ENCODE data around the gene TBCCD1.
A peak's percentile ranks its signal among the peaks of the same experiment; 100 is the strongest.
"Not testable (repeated sequence)": the region's sequence is repeated elsewhere in the genome, so short reads cannot be mapped to it uniquely, and the experiment has no call there.

TBCCD1 gene

GRCh38 chr3:186549497-186549896 is 17.6 kb downstream of the TBCCD1 start:
- peaks cover 2% of the 10 kb centered on the region for H3K4me1 ChIP-seq (ENCODE audit: control insufficient read depth, insufficient read depth, low read length, unreplicated experiment)
- H3K79me2 ChIP-seq (ENCODE audit: control insufficient read depth, insufficient read depth, low read length, unreplicated experiment): no peaks in the 10 kb centered on the region
- H3K4me3 ChIP-seq (ENCODE audit: low read depth, low read length): no peak overlapping the region
- peaks cover 14% of the 10 kb centered on the region for H3K36me3 ChIP-seq (ENCODE audit: insufficient read depth, low read length)
- H2AFZ ChIP-seq (ENCODE audit: low read length, unreplicated experiment): no peak overlapping the region
- H3K27me3 ChIP-seq (ENCODE audit: insufficient read depth, low read length): no peaks in the 10 kb centered on the region
- H3K27ac ChIP-seq (ENCODE audit: low read depth, low read length): no peak overlapping the region

- Histone ChIP-seq H3K79me2 (ENCODE audit: control insufficient read depth, insufficient read depth, low read length, unreplicated experiment) (no peaks in the 10 kb centered on the region), H3K4me1 (ENCODE audit: control insufficient read depth, insufficient read depth, low read length, unreplicated experiment) (peaks cover 26% of the 10 kb centered on the region)
These were observed 22.9 kb downstream of the TBCCD1 start, which contains the start of gene CRYGS for GRCh38 chr3:186544281-186544680. Gene CRYGS, minus strand, starts transcription at chr3:186544380. Its CDS starts 54 bp downstream, at chr3:186544326.

DNA sequence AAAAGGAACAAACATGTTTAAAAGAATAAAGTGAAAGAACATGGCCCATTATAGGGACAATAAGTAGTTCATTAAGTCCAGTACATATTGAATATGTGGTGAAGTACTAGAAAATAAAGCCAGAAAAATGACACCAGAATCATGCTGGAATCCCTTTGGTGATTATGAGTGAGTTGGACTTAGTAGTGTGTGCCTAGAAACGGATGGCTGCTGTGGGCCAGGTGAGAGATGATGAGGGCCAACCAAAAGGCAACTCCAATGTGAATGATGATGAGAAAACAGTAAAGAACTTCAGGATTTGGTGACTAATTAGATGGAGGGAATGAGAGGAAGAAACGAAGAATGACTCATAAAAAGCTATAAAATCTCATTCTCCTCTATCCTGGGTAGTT is 26.3 kb downstream of the TBCCD1 start:
- Histone ChIP-seq H3K27ac (ENCODE audit: low read depth, low read length) (peak overlapping the region; percentile 60), H3K79me2 (ENCODE audit: control insufficient read depth, insufficient read depth, low read length, unreplicated experiment) (no peaks in the 10 kb centered on the region), H3K27me3 (ENCODE audit: insufficient read depth, low read length) (no peaks in the 10 kb centered on the region)

More at GRCh38 chr3:186544281-186544680, 22.9 kb downstream of the TBCCD1 start, which contains the start of gene CRYGS:
- H3K27ac ChIP-seq (ENCODE audit: low read depth, low read length): no peak within 1 kb of the TSS
- no peaks in the 10 kb centered on the region for H3K27me3 ChIP-seq (ENCODE audit: insufficient read depth, low read length)
- H2AFZ ChIP-seq (ENCODE audit: low read length, unreplicated experiment): no peak within 1 kb of the TSS
- no peak within 1 kb of the TSS for H3K4me3 ChIP-seq (ENCODE audit: low read depth, low read length)
- peaks cover 13% of the 10 kb centered on the region for H3K36me3 ChIP-seq (ENCODE audit: insufficient read depth, low read length)

DNA sequence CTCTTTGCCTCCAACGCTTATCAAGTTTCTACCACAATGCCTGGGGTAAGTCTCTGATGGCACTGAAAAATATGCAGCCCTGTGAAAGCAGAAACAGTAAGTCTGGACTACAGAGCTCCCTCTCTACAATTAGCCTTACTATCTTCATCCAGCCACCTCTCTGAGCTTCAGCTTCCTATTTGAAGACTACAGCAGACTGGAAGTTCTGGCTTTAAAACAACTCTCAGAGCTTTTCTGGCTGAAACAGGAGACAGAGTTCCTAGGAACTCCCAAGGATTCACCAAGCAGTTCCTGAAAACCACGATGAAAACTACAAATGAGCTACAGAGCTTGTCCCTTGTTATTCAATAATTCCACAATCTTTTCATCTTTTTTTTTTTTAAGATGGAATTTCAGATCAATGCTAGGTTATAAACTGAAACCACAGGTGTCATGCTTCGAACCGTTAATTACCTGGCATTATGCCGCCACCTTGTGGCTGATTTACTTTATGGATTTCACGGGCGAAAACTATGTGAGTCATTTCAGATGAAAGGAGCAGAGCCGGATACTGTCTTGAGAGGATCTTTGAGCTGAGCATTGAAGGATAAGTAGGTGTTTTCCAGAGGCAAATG is 26.8 kb downstream of the TBCCD1 start:
- peak overlapping the region; percentile 60 for H3K27ac ChIP-seq (ENCODE audit: low read depth, low read length)
- no peaks in the 10 kb centered on the region for H3K27me3 ChIP-seq (ENCODE audit: insufficient read depth, low read length)
- no peak overlapping the region for H3K4me3 ChIP-seq (ENCODE audit: low read depth, low read length)
- H3K4me1 ChIP-seq (ENCODE audit: control insufficient read depth, insufficient read depth, low read length, unreplicated experiment): peaks cover 37% of the 10 kb centered on the region
- no peak overlapping the region for H2AFZ ChIP-seq (ENCODE audit: low read length, unreplicated experiment)
- H3K36me3 ChIP-seq (ENCODE audit: insufficient read depth, low read length): 0 out of 2 replicates have a peak, but pooled peaks cover 5% of the 10 kb centered on the region
- H3K79me2 ChIP-seq (ENCODE audit: control insufficient read depth, insufficient read depth, low read length, unreplicated experiment): no peaks in the 10 kb centered on the region

More for the DNA sequence above, 26.3 kb downstream of the TBCCD1 start:
- no peak overlapping the region for H2AFZ ChIP-seq (ENCODE audit: low read length, unreplicated experiment)
- H3K36me3 ChIP-seq (ENCODE audit: insufficient read depth, low read length): 0 out of 2 replicates have a peak, but pooled peaks cover 5% of the 10 kb centered on the region
- peaks cover 37% of the 10 kb centered on the region for H3K4me1 ChIP-seq (ENCODE audit: control insufficient read depth, insufficient read depth, low read length, unreplicated experiment)
- no peak overlapping the region for H3K4me3 ChIP-seq (ENCODE audit: low read depth, low read length)

GRCh38 chr3:186538779-186539178 is 28.4 kb downstream of the TBCCD1 start:
- H2AFZ ChIP-seq (ENCODE audit: low read length, unreplicated experiment): no peak overlapping the region
- no peaks in the 10 kb centered on the region for H3K27me3 ChIP-seq (ENCODE audit: insufficient read depth, low read length)
- no peak overlapping the region for H3K4me3 ChIP-seq (ENCODE audit: low read depth, low read length)
- 0 out of 2 replicates have a peak, but pooled peaks cover under 1% of the 10 kb centered on the region for H3K36me3 ChIP-seq (ENCODE audit: insufficient read depth, low read length)
- H3K27ac ChIP-seq (ENCODE audit: low read depth, low read length): no peak overlapping the region
- peaks cover 30% of the 10 kb centered on the region for H3K4me1 ChIP-seq (ENCODE audit: control insufficient read depth, insufficient read depth, low read length, unreplicated experiment)
- H3K79me2 ChIP-seq (ENCODE audit: control insufficient read depth, insufficient read depth, low read length, unreplicated experiment): no peaks in the 10 kb centered on the region

GRCh38 chr3:186536883-186537844 is 30.0 kb downstream of the TBCCD1 start:
- H3K36me3 ChIP-seq (ENCODE audit: insufficient read depth, low read length): no peaks in the 10 kb centered on the region
- H2AFZ ChIP-seq (ENCODE audit: low read length, unreplicated experiment): no peak overlapping the region
- H3K79me2 ChIP-seq (ENCODE audit: control insufficient read depth, insufficient read depth, low read length, unreplicated experiment): no peaks in the 10 kb centered on the region
- peaks cover 28% of the 10 kb centered on the region for H3K4me1 ChIP-seq (ENCODE audit: control insufficient read depth, insufficient read depth, low read length, unreplicated experiment)
- no peak overlapping the region for H3K4me3 ChIP-seq (ENCODE audit: low read depth, low read length)
- H3K27me3 ChIP-seq (ENCODE audit: insufficient read depth, low read length): no peaks in the 10 kb centered on the region
- no peak overlapping the region for H3K27ac ChIP-seq (ENCODE audit: low read depth, low read length)

- Histone ChIP-seq H3K79me2 (ENCODE audit: control insufficient read depth, insufficient read depth, low read length, unreplicated experiment) (no peaks in the 10 kb centered on the region), H3K27me3 (ENCODE audit: insufficient read depth, low read length) (no peaks in the 10 kb centered on the region), H3K36me3 (ENCODE audit: insufficient read depth, low read length) (no peaks in the 10 kb centered on the region), H3K4me3 (ENCODE audit: low read depth, low read length) (no peak overlapping the region), H2AFZ (ENCODE audit: low read length, unreplicated experiment) (no peak overlapping the region), H3K27ac (ENCODE audit: low read depth, low read length) (no peak overlapping the region), H3K4me1 (ENCODE audit: control insufficient read depth, insufficient read depth, low read length, unreplicated experiment) (peaks cover 12% of the 10 kb centered on the region)
These were observed 32.9 kb downstream of the TBCCD1 start for GRCh38 chr3:186534113-186534669.

DNA sequence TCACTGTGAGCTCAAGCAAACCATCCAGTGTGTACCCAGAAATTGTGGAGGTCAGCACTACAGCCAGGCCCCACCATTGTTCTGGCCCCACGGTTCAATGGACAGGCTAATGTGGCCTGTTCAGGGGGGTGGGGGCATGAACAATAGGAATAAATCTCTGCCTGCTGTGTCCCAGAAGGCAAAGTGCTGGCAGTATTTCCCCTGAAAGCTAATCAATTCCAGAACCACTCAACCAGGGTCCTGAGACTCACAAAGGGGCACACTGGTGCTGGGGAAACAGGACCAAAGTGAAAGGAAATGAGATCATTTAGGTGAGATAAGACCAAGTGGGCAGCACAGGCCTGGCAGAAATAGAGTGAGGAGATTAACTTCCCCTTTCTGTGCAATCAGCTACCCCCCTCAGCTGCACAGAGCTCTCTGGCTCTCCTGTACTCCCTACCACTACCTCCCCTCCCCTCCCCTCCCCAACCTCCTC is 34.5 kb downstream of the TBCCD1 start:
- H2AFZ ChIP-seq (ENCODE audit: low read length, unreplicated experiment): no peak overlapping the region
- no peaks in the 10 kb centered on the region for H3K79me2 ChIP-seq (ENCODE audit: control insufficient read depth, insufficient read depth, low read length, unreplicated experiment)
- H3K4me3 ChIP-seq (ENCODE audit: low read depth, low read length): no peak overlapping the region
- no peak overlapping the region for H3K27ac ChIP-seq (ENCODE audit: low read depth, low read length)
- H3K4me1 ChIP-seq (ENCODE audit: control insufficient read depth, insufficient read depth, low read length, unreplicated experiment): peaks cover 11% of the 10 kb centered on the region
- H3K27me3 ChIP-seq (ENCODE audit: insufficient read depth, low read length): no peaks in the 10 kb centered on the region
- no peaks in the 10 kb centered on the region for H3K36me3 ChIP-seq (ENCODE audit: insufficient read depth, low read length)

DNA sequence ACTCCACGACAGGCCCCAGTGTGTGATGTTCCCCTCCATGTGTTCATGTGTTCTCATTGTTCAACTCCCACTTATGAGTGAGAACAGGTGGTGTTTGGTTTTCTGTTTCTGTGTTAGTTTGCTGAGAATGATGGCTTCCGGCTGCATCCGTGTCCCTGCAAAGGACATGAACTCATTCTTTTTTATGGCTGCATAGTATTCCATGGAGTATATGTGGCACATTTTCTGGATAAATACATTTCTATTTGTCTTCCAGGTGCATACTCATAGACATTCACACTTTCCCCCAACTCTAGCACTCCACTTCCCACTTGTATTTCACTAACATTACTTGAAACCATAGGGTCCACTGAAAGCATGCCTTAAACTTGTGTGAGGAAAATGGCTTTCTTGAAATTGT is 35.4 kb downstream of the TBCCD1 start:
- H3K4me1 ChIP-seq (ENCODE audit: control insufficient read depth, insufficient read depth, low read length, unreplicated experiment); H2AFZ ChIP-seq (ENCODE audit: low read length, unreplicated experiment); H3K79me2 ChIP-seq (ENCODE audit: control insufficient read depth, insufficient read depth, low read length, unreplicated experiment); H3K4me3 ChIP-seq (ENCODE audit: low read depth, low read length); H3K27me3 ChIP-seq (ENCODE audit: insufficient read depth, low read length); H3K36me3 ChIP-seq (ENCODE audit: insufficient read depth, low read length); H3K27ac ChIP-seq (ENCODE audit: low read depth, low read length): not testable (repeated sequence)

DNA sequence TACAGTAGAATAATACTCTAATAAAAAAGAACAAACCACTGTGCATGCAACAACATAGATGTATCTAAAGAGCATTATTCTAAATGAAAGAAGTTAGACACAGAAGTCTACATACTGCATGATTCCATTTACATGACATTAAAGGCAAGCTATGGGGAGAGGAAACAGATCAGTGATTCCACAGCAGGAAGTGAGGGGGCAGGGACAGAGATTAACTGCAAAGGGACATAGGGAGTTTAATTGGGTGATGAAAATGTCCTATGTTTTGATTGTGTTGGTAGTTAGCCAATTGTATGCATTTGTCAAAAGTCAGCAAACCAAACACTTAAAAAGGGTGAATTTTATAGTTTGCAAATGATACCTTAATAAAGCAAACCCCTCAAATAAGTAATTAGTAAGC is 36.7 kb downstream of the TBCCD1 start:
- H3K79me2 ChIP-seq (ENCODE audit: control insufficient read depth, insufficient read depth, low read length, unreplicated experiment): no peaks in the 10 kb centered on the region
- no peak overlapping the region for H3K4me3 ChIP-seq (ENCODE audit: low read depth, low read length)
- no peaks in the 10 kb centered on the region for H3K27me3 ChIP-seq (ENCODE audit: insufficient read depth, low read length)
- H3K36me3 ChIP-seq (ENCODE audit: insufficient read depth, low read length): no peaks in the 10 kb centered on the region
- H2AFZ ChIP-seq (ENCODE audit: low read length, unreplicated experiment): no peak overlapping the region
- H3K4me1 ChIP-seq (ENCODE audit: control insufficient read depth, insufficient read depth, low read length, unreplicated experiment): no peaks in the 10 kb centered on the region
- no peak overlapping the region for H3K27ac ChIP-seq (ENCODE audit: low read depth, low read length)
